Stomach smooth muscle (tissue), 2 donors: Measurements from ENCODE around the gene HPSE2.

ENCODE experiments used
- H3K27ac ChIP-seq: one replicate; pipeline ENCODE4 v1.7.0; 2013; ENCODE audit warnings: mild to moderate bottlenecking, low read length, inconsistent platforms
- H3K27me3 ChIP-seq, 2 donors: one replicate each; pipeline ENCODE4 v1.7.0; 2013; ENCODE audit warnings: low read length in 2 of 2; ENCODE audit not compliant: insufficient read depth in 2 of 2, control insufficient read depth in 1 of 2
- H3K36me3 ChIP-seq, 2 donors: one replicate each; pipeline ENCODE4 v1.7.0; 2013; ENCODE audit warnings: low read length in 2 of 2; ENCODE audit not compliant: control insufficient read depth in 2 of 2, insufficient read depth in 2 of 2
- H3K4me1 ChIP-seq: one replicate; pipeline ENCODE4 v1.7.0; 2013; ENCODE audit warnings: low read length; ENCODE audit not compliant: control insufficient read depth, insufficient read depth
- H3K4me3 ChIP-seq, 2 donors: one replicate each; pipeline ENCODE4 v1.7.0; 2013; ENCODE audit warnings: low read length in 2 of 2
- H3K9ac ChIP-seq, 2 donors: one replicate each; pipeline ENCODE4 v1.7.0; 2013; ENCODE audit warnings: low read length in 2 of 2, mild to moderate bottlenecking in 1 of 2
- H3K9me3 ChIP-seq, 2 donors: one replicate each; pipeline ENCODE4 v1.7.0; 2013; ENCODE audit warnings: low read length in 2 of 2; ENCODE audit not compliant: control insufficient read depth in 2 of 2
- donor health status: healthy.
- donor health status: Pancreatic carcinoma.

Gene HPSE2

DNA sequence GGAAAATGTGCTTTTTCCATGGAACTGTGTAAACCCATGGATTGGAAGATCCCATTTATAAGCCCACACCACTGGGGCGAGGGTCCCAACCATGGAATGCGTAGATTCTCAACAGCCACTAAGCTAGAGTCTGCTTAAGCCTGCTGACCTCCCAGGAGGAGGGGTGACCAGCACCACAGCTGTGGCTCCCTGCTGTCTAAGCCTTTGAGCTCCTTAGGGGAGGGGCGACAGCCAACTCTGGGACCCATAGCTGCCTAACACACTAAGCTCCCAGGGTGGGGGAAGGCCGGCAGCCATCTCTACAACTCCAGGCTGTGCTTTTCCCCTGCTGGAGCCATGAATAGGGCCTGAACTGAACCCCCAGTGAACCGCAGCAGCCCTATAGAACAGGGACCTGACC lies 539.1 kb downstream of the HPSE2 start:
- Histone ChIP-seq H3K4me3 (no peak overlapping the region), H3K9me3 (no peaks in the 10 kb centered on the region), H3K27ac (no peak overlapping the region), H3K27me3 (no peaks in the 10 kb centered on the region), H3K9ac (no peak overlapping the region), H3K36me3 (no peaks in the 10 kb centered on the region), H3K4me1 (peaks cover 5% of the 10 kb centered on the region)

DNA sequence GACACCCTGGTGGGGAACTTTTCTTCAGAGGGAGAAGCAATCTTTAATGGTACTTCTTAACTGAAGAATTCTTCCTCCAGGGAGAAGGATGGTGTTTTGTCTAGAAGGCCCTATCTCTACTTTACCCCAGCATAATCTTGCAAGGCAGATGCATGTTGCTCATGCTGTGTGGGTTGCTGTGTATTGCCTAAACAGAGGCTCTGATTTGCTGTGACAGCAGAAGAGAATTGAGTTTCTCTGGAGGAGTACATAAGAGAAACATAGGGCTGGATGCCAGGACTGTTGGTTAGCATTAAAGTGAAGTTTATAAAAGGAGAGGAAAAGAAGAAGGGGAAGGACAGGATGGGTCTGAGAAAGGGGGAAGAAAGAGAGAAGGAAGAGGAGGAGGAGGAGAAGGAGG lies 540.8 kb downstream of the HPSE2 start:
- Histone ChIP-seq H3K4me3 (no peak overlapping the region), H3K36me3 (no peaks in the 10 kb centered on the region), H3K9me3 (no peaks in the 10 kb centered on the region), H3K9ac (no peak overlapping the region), H3K27ac (no peak overlapping the region), H3K27me3 (no peaks in the 10 kb centered on the region), H3K4me1 (peaks cover 5% of the 10 kb centered on the region)

DNA sequence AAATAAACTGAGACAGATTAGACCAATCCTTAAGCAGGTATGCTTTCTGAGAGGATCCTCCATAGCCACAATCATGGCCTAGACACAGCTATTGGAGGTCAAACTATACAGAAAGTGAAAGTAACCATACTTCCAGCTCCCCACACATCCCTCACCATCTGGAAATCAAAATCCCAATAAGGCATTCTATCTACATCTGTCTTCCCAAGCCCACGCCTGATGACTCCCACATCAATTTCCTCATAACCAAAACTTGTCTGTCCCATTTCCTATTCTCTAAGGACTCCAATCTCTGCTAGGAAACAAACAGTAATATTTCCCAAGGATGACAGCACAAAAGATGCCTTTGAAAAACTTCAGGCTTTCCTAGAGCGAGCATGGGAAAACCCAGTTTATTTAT lies 541.6 kb downstream of the HPSE2 start:
- no peaks in the 10 kb centered on the region for H3K9me3 ChIP-seq
- H3K27me3 ChIP-seq: no peaks in the 10 kb centered on the region
- no peak overlapping the region for H3K4me3 ChIP-seq
- no peak overlapping the region for H3K27ac ChIP-seq
- no peak overlapping the region for H3K9ac ChIP-seq
- no peaks in the 10 kb centered on the region for H3K36me3 ChIP-seq
- peaks cover 5% of the 10 kb centered on the region for H3K4me1 ChIP-seq

DNA sequence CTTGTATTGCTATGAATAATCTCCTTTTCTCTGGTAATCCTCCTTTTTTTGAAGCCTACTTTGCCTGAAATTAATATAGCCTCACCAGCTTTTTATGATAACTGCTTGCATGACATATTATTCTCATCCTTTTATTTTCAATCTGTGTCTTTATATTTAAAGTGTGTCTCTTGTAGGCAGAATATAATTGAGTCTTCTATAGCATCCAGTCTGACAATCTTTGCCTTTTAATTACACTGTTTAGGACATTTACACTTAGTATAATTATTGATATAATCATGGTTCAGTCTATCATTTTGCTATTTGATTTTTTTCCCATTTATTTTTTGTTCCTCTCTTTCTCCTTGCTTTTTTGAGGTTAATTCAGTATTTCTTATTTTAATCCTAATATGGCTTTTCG lies 548.0 kb downstream of the HPSE2 start:
- Histone ChIP-seq H3K27me3 (no peaks in the 10 kb centered on the region), H3K4me1 (no peaks in the 10 kb centered on the region), H3K36me3 (no peaks in the 10 kb centered on the region), H3K9ac (no peak overlapping the region), H3K27ac (no peak overlapping the region), H3K9me3 (peaks cover 0 to 4% of the 10 kb centered on the region in 2 donors), H3K4me3 (no peak overlapping the region)

DNA sequence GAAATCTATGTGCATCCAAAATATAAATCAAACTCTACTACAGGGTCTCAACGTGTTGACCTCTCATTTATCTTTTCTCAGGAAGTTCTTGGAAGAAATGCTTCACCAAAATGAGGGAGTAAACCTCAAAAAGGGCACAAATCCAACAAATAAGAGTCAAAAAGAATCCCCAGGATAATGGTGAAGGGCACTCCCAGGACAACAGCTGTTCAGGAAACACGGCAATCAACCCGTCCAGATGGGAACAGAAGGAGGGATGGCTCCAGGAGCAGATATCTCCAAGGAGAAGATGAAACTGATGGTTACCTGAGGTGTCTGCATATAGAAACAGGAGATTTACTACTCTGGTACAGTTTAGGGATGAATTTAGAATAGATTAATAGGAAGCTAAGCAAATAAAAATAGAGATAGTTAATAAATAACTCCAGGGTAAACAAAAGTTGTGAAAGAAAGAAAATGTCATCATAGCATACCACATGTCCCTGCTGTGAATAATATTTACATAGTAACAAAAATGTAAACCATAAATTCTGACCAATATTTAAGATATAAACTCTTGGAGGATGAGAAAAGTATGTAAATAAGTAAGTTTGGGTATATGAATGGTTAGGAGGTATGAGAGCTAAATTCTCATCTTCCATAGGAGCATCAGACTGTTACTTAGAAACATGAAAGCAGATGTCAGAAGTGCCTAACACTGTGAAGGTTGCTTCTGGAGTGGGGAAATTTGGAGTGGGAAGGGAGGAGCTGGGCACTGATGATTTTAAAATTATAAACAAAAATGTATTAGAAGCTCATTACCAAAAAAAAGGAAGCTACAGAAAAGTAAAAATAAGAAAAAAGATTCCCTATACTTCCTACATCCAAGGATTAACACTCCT lies 551.4 kb downstream of the HPSE2 start:
- Histone ChIP-seq H3K9me3 (peaks cover 0 to 4% of the 10 kb centered on the region in 2 donors), H3K27ac (no peak overlapping the region), H3K4me1 (no peaks in the 10 kb centered on the region), H3K4me3 (no peak overlapping the region), H3K36me3 (no peaks in the 10 kb centered on the region), H3K27me3 (no peaks in the 10 kb centered on the region), H3K9ac (no peak overlapping the region)

DNA sequence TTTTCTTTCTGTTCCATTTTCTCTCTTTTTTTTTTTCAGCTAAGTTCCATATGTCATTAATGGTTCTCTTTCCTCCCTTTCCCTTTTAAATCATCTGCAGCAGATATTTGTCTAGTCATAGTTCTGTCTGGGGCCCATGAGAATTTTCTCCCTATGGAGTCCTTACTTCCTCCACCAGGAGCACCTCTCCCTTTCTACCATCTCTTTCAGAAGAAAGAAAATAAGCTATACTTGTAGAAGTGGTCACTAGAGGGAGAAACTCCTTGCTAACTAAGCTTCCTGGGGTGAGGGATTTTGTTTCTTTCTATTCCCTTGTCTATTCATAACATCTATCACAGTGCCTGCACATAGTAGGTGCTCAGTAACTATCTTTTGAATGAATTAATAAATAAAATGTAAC lies 558.8 kb downstream of the HPSE2 start:
- Histone ChIP-seq H3K4me3 (no peak overlapping the region), H3K9ac (no peak overlapping the region), H3K27ac (no peak overlapping the region), H3K36me3 (no peaks in the 10 kb centered on the region), H3K9me3 (no peaks in the 10 kb centered on the region), H3K27me3 (peaks cover 0 to 2% of the 10 kb centered on the region in 2 donors), H3K4me1 (no peaks in the 10 kb centered on the region)

DNA sequence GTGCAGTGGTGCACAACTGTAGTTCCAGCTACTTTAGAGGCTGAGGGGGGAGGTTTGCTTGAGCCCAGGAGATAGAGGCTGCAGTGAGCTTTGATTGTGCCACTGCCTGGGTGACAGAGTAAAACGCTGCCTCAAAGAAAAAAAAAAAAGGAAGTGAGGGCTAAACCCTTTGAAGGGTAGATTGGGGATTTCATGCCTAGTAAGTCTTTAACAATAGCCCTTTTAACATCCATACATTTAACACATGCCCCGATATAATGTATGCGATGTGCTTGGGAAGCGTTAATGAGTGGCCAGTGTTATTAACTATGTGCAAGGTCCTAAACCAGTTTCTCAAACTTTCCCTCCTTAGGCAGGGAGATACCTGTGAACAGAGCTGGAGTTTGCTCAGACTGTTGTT lies 559.8 kb downstream of the HPSE2 start:
- peaks cover 0 to 2% of the 10 kb centered on the region in 2 donors for H3K27me3 ChIP-seq
- H3K9me3 ChIP-seq: no peaks in the 10 kb centered on the region
- H3K4me3 ChIP-seq: no peak overlapping the region
- no peak overlapping the region for H3K27ac ChIP-seq
- H3K36me3 ChIP-seq: no peaks in the 10 kb centered on the region
- H3K9ac ChIP-seq: no peak overlapping the region
- no peaks in the 10 kb centered on the region for H3K4me1 ChIP-seq

DNA sequence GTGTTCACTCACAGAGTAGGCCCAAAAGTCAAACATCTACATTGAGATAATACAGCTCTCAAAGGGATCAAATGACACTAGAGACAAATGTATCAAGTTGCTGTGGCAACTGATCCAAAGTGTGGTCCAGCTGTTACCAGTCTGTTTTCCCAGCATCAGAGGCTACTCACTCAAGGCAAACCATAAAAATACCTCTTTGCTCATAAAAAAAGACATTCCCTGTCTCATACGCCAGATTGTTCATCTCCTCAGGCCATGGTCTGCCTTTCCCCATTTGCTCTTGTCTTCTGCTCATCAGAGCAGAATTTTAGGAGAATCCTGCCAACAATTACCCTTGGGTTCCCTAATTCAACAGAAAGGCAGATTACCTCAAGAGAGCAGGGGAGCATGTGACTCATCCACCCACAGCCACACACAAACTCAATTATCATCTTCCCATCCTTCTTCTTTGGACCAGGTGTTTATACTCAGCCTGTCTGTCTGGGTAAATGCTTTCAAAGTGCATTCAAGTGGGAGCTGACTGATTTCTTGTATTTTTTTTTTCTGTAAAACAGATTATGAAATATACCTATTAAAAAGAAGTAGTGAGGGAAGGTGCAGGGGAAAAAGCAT lies 562.4 kb downstream of the HPSE2 start:
- Histone ChIP-seq H3K27ac (no peak overlapping the region), H3K4me1 (no peaks in the 10 kb centered on the region), H3K4me3 (no peak overlapping the region), H3K27me3 (no peaks in the 10 kb centered on the region), H3K9ac (no peak overlapping the region), H3K9me3 (no peaks in the 10 kb centered on the region), H3K36me3 (no peaks in the 10 kb centered on the region)

DNA sequence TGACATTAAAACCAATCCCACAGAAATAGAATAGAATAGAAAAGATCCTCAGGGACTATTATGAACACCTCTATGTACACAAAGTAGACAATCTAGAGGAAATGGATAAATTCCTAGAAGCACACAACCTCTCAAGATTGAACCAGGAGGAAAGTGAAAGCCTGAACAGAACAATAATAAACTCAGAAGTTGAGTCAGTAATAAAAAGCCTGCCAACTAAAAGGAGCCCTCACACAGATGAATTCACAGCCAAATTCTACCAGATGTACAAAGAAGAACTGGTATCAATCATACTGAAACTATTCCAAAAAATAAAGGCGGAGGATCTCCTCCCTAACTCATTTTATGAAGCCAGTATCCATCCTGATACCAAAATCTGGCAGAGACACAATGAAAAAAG lies 568.6 kb downstream of the HPSE2 start:
- no peak overlapping the region for H3K27ac ChIP-seq
- H3K9ac ChIP-seq: no peak overlapping the region
- no peaks in the 10 kb centered on the region for H3K4me1 ChIP-seq
- H3K36me3 ChIP-seq: no peaks in the 10 kb centered on the region
- H3K4me3 ChIP-seq: no peak overlapping the region
- H3K27me3 ChIP-seq: no peaks in the 10 kb centered on the region
- H3K9me3 ChIP-seq: peaks cover 2 to 9% of the 10 kb centered on the region in 2 donors

DNA sequence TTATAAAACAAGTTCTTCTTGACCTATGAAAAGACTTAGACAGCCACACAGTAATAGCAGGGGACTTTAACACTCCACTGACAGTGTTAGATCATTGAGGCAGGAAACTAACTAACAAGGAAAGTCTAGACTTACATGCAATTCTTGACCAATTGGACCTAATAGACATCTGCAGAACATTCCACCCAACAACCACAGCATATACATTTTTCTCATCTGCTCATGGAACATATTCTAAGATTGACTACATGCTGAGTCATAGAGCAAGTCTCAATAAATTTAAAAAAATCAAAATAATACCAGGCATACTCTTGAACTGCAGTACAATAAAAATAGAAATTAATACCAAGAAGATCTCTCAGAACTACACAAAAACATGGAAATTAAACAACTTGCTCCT lies 569.4 kb downstream of the HPSE2 start:
- no peaks in the 10 kb centered on the region for H3K27me3 ChIP-seq
- no peaks in the 10 kb centered on the region for H3K4me1 ChIP-seq
- H3K9me3 ChIP-seq: peaks cover 2 to 9% of the 10 kb centered on the region in 2 donors
- no peak overlapping the region for H3K4me3 ChIP-seq
- H3K9ac ChIP-seq: no peak overlapping the region
- H3K36me3 ChIP-seq: no peaks in the 10 kb centered on the region
- no peak overlapping the region for H3K27ac ChIP-seq
